GM21717 (cell line): ENCODE results near the gene SAA1.
A peak's percentile ranks its signal among the peaks of the same experiment; 100 is the strongest.

ENCODE experiments used
- ATAC-seq: cut with Tn5 transposase; IDR thresholded peaks from one replicate; pipeline ENCODE4 v1.9.1; 2021; ENCODE audit warnings: mild to moderate bottlenecking, moderate library complexity; ENCODE audit not compliant: unreplicated experiment

The SAA1 gene

GRCh38 chr11:18265949-18266348 lies at the start of gene SAA1:
Gene SAA1 (plus strand): TSS chr11:18266264. CDS start chr11:18266888, 624 bp downstream.
- no peak for ATAC-seq

- no peak for ATAC-seq
Observed at GRCh38 chr11:18221274-18221876, 44.7 kb upstream of the SAA1 start.

GRCh38 chr11:18222814-18223421 lies 43.1 kb upstream of the SAA1 start:
- ATAC-seq = no peak

GRCh38 chr11:18223591-18224387 lies 42.3 kb upstream of the SAA1 start:
- ATAC-seq = no peak

- ATAC-seq = no peak
Observed at GRCh38 chr11:18225913-18226312, 40.2 kb upstream of the SAA1 start.

GRCh38 chr11:18229501-18229900 lies 36.6 kb upstream of the SAA1 start:
- peak; percentile 95 for ATAC-seq

- no peak for ATAC-seq
Observed at GRCh38 chr11:18230859-18231258, 35.2 kb upstream of the SAA1 start.

GRCh38 chr11:18233912-18234311 lies 32.2 kb upstream of the SAA1 start:
- no peak for ATAC-seq

GRCh38 chr11:18235394-18236334 lies 30.4 kb upstream of the SAA1 start:
- no peak for ATAC-seq

GRCh38 chr11:18236664-18237356 lies 29.3 kb upstream of the SAA1 start, which contains the start of gene SAA4:
Gene SAA4 (minus strand): TSS chr11:18236802. CDS start chr11:18235926, 876 bp downstream.
- ATAC-seq = no peak

GRCh38 chr11:18239655-18240054 lies 26.4 kb upstream of the SAA1 start:
- no peak for ATAC-seq

- ATAC-seq = no peak
Observed at GRCh38 chr11:18243783-18244362, 22.2 kb upstream of the SAA1 start.

- no peak for ATAC-seq
Observed at GRCh38 chr11:18245396-18245795, 20.7 kb upstream of the SAA1 start.

GRCh38 chr11:18246379-18247190 lies 19.5 kb upstream of the SAA1 start:
- peak; percentile 87 for ATAC-seq

GRCh38 chr11:18247191-18247581 lies 18.9 kb upstream of the SAA1 start:
- peak; percentile 13 for ATAC-seq

GRCh38 chr11:18248561-18248960 lies 17.5 kb upstream of the SAA1 start, which contains the start of gene SAA2:
Gene SAA2 (minus strand): TSS chr11:18248668. CDS start chr11:18248011, 657 bp downstream.
- no peak for ATAC-seq

- no peak for ATAC-seq
Observed at GRCh38 chr11:18253233-18253632, 12.8 kb upstream of the SAA1 start.

GRCh38 chr11:18253778-18254338 lies 12.2 kb upstream of the SAA1 start:
- no peak for ATAC-seq
